GM23338 (cell line): ENCODE measurements around the gene OR4K5. TPM values are rescaled to one million over a fixed set of nuclear protein-coding genes. Genes with fewer than 3 reads are reported as not detected.

Experiments
- ATAC-seq: fragments of 200-7000 bp; cut with Tn5 transposase; 3 replicates; pipeline ENCODE4 v1.9.1; 2020
- DNase-seq: peaks from one replicate; pipeline ENCODE4 v3.0.0-alpha.2; 2015; ENCODE audit warnings: low spot score
- H2AFZ ChIP-seq: fragments of 200-600 bp; sonication (generic); 2 replicates; pipeline ENCODE4 v1.8.0; 2016; ENCODE audit warnings: antibody characterized with exemption, mild to moderate bottlenecking, moderate library complexity
- H3F3A ChIP-seq: fragments of 200-600 bp; sonication (generic); replicated peaks from 2 replicates; pipeline ENCODE4 v1.8.0; 2017; ENCODE audit warnings: antibody characterized with exemption, mixed run types, low read depth
- H3K27ac ChIP-seq: fragments of 200-600 bp; sonication (generic); 2 replicates; pipeline ENCODE4 v1.6.1; 2016; ENCODE audit warnings: low read depth
- H3K27me3 ChIP-seq: fragments of 200-600 bp; sonication (generic); 2 replicates; pipeline ENCODE4 v1.8.0; 2016; ENCODE audit warnings: mild to moderate bottlenecking, mixed run types, moderate library complexity; ENCODE audit not compliant: insufficient read depth
- H3K36me3 ChIP-seq: fragments of 200-600 bp; sonication (generic); 2 replicates; pipeline ENCODE4 v1.8.0; 2016; ENCODE audit warnings: mild to moderate bottlenecking; ENCODE audit not compliant: insufficient read depth
- H3K4me1 ChIP-seq: fragments of 200-600 bp; sonication (generic); 2 replicates; pipeline ENCODE4 v1.8.0; 2016; ENCODE audit warnings: mild to moderate bottlenecking, moderate library complexity; ENCODE audit not compliant: insufficient read depth
- H3K4me2 ChIP-seq: fragments of 200-600 bp; sonication (generic); 2 replicates; pipeline ENCODE4 v1.7.1; 2017; ENCODE audit warnings: mixed run types
- H3K4me3 ChIP-seq: fragments of 200-600 bp; sonication (generic); 2 replicates; pipeline ENCODE4 v1.6.1; 2016; ENCODE audit warnings: mixed run types
- H3K79me2 ChIP-seq: fragments of 200-600 bp; sonication (generic); replicated peaks from 2 replicates; pipeline ENCODE4 v1.8.0; 2017; ENCODE audit warnings: mild to moderate bottlenecking; ENCODE audit not compliant: insufficient read depth
- H3K9me2 ChIP-seq: fragments of 200-600 bp; sonication (generic); 2 replicates; pipeline ENCODE4 v1.8.0; 2017; ENCODE audit not compliant: insufficient read depth
- H4K20me1 ChIP-seq: fragments of 200-600 bp; sonication (generic); replicated peaks from 2 replicates; pipeline ENCODE4 v1.8.0; 2017; ENCODE audit warnings: mild to moderate bottlenecking; ENCODE audit not compliant: insufficient read depth
- H3K27ac Mint-ChIP-seq: 2 replicates; pipeline ENCODE4 v1.8.0; 2020; ENCODE audit warnings: inconsistent platforms, mild to moderate bottlenecking, moderate library complexity, mixed read lengths
- H3K27me3 Mint-ChIP-seq: 3 replicates; pipeline ENCODE4 v1.8.0; 2022; ENCODE audit warnings: low read depth, mild to moderate bottlenecking, moderate library complexity, mixed read lengths, inconsistent platforms; ENCODE audit not compliant: insufficient read depth, poor library complexity
- H3K36me3 Mint-ChIP-seq: 3 replicates; pipeline ENCODE4 v1.8.0; 2021; ENCODE audit warnings: low read depth, mild to moderate bottlenecking, inconsistent platforms, moderate library complexity, mixed read lengths
- H3K4me1 Mint-ChIP-seq: 3 replicates; pipeline ENCODE4 v1.8.0; 2020; ENCODE audit warnings: mild to moderate bottlenecking, inconsistent platforms, mixed read lengths
- H3K4me3 Mint-ChIP-seq: 3 replicates; pipeline ENCODE4 v1.8.0; 2021; ENCODE audit warnings: moderate library complexity, mild to moderate bottlenecking, inconsistent platforms, mixed read lengths
- H3K9me3 Mint-ChIP-seq: 3 replicates; pipeline ENCODE4 v1.8.0; 2020; ENCODE audit warnings: moderate library complexity, mild to moderate bottlenecking, inconsistent platforms, mixed read lengths
- CREB1 ChIP-seq: fragments of 250-450 bp; sonication (Bioruptor Pico); IDR thresholded peaks from 2 replicates; pipeline ENCODE4 v1.5.0; 2020; ENCODE audit warnings: low read depth, mild to moderate bottlenecking, moderate library complexity
- CTCF ChIP-seq, 2 experiments: fragments of 200-600 bp in 1 of 2; sonication (generic) in 1 of 2; conservative IDR thresholded peaks; 2 replicates each; pipeline versions ENCODE4 v1.5.1 to v1.6.1; 2016 to 2017; ENCODE audit warnings: antibody characterized with exemption in 2 of 2, low read depth in 2 of 2, mild to moderate bottlenecking in 2 of 2, moderate library complexity in 1 of 2
- ETS1 ChIP-seq: IDR thresholded peaks from 2 replicates; pipeline ENCODE4 v1.6.1; 2016; ENCODE audit warnings: antibody characterized with exemption
- EZH2 ChIP-seq: fragments of 200-600 bp; sonication (generic); IDR thresholded peaks from one replicate; pipeline ENCODE4 v1.8.0; 2017; ENCODE audit warnings: antibody characterized with exemption, mild to moderate bottlenecking, low read depth; ENCODE audit not compliant: unreplicated experiment
- EZH2phosphoT487 ChIP-seq: fragments of 200-600 bp; sonication (generic); IDR thresholded peaks from one replicate; pipeline ENCODE4 v1.8.1; 2018; ENCODE audit warnings: antibody characterized with exemption; ENCODE audit not compliant: unreplicated experiment
- JUNB ChIP-seq: IDR thresholded peaks from one replicate; pipeline ENCODE4 v1.6.1; 2016; ENCODE audit warnings: antibody characterized with exemption; ENCODE audit not compliant: unreplicated experiment
- NANOG ChIP-seq: IDR thresholded peaks from 2 replicates; pipeline ENCODE4 v1.6.1; 2016; ENCODE audit warnings: antibody characterized with exemption, borderline replicate concordance
- POLR2AphosphoS5 ChIP-seq: IDR thresholded peaks from 2 replicates; pipeline ENCODE4 v1.6.1; 2016; ENCODE audit warnings: antibody characterized with exemption, low read depth
- REST ChIP-seq: IDR thresholded peaks from one replicate; pipeline ENCODE4 v1.6.1; 2018; ENCODE audit warnings: antibody characterized with exemption; ENCODE audit not compliant: unreplicated experiment
- STAT1 ChIP-seq: IDR thresholded peaks from one replicate; pipeline ENCODE4 v1.6.1; 2016; ENCODE audit warnings: antibody characterized with exemption; ENCODE audit not compliant: unreplicated experiment
- ZNF114 ChIP-seq: fragments of 250-450 bp; sonication (Bioruptor Pico); IDR thresholded peaks from 2 replicates; pipeline ENCODE4 v1.5.0; 2020; ENCODE audit warnings: mild to moderate bottlenecking, moderate library complexity
- ZNF331 ChIP-seq: fragments of 250-450 bp; sonication (Bioruptor Pico); IDR thresholded peaks from 2 replicates; pipeline ENCODE4 v1.5.0; 2020; ENCODE audit warnings: low read depth, mild to moderate bottlenecking, moderate library complexity
- ZNF462 ChIP-seq: fragments of 250-450 bp; sonication (Bioruptor Pico); IDR thresholded peaks from 2 replicates; pipeline ENCODE4 v1.5.0; 2020; ENCODE audit warnings: mild to moderate bottlenecking, moderate library complexity
- polyA plus RNA-seq: library from polyadenylated mRNA; unstranded; fragments of >200 nt; fragmentation: Nextera tagmentation; extraction: Ambion mirVana; gene quantifications from 2 replicates; pipeline ENCODE4 v1.2.1, GENCODE V29; 2016
- total RNA-seq: library from RNA; depleted of rRNA; stranded (reverse); fragments of >200 nt; shearing (Covaris generic); gene quantifications from 2 replicates; pipeline ENCODE4 v1.2.3, GENCODE V29; 2014

Gene OR4K5
- total and polyA plus RNA-seq, 2 experiments from 2014 or later, result not detected

- Mint-ChIP-seq H3K27me3 (no peaks in the 10 kb centered on the region), H3K4me3 (no peak overlapping the region), H3K4me1 (no peaks in the 10 kb centered on the region), H3K36me3 (peaks cover 4% of the 10 kb centered on the region; the same call in 1 of the 3 replicates), H3K27ac (no peak overlapping the region), H3K9me3 (peaks cover 22% of the 10 kb centered on the region; the same call in 2 of the 3 replicates)
- Histone ChIP-seq H3K4me1 (no peaks in the 10 kb centered on the region), H3K4me3 (no peak overlapping the region; the same call in 1 of the 2 replicates), H3K4me2 (no peak overlapping the region), H4K20me1 (no peaks in the 10 kb centered on the region), H2AFZ (no peak overlapping the region), H3K79me2 (no peaks in the 10 kb centered on the region), H3K27me3 (no peaks in the 10 kb centered on the region), H3K9me2 (no peaks in the 10 kb centered on the region), H3K27ac (no peak overlapping the region), H3F3A (no peaks in the 10 kb centered on the region), H3K36me3 (peaks cover 37% of the 10 kb centered on the region)
- TF ChIP-seq ZNF331 (CRISPR knock-in tag) (no peak), ZNF462 (CRISPR knock-in tag) (no peak), NANOG (no peak), CREB1 (CRISPR knock-in tag) (no peak), ETS1 (no peak), POLR2AphosphoS5 (no peak), REST (no peak), EZH2 (no peak), ZNF114 (CRISPR knock-in tag) (no peak), STAT1 (no peak), JUNB (no peak), EZH2phosphoT487 (no peak), CTCF (conservative IDR thresholded peaks at IDR 0.05; ENCODE audit: low read depth in 2 of 2) (no peak)
- DNase-seq, result no peak
- ATAC-seq, result no peak
Measured at GRCh38 chr14:19917955-19918518, 2.4 kb upstream of the OR4K5 start.
